Left ventricle myocardium superior (tissue), 1 donor: ENCODE data around the gene MRPS27. TPM values are rescaled to one million over a fixed set of nuclear protein-coding genes. Genes with fewer than 3 reads are reported as not detected.
"Not testable (repeated sequence)": the region's sequence is repeated elsewhere in the genome, so short reads cannot be mapped to it uniquely, and the experiment has no call there.

ENCODE experiments used
- ATAC-seq: fragments of 200-7000 bp; cut with Tn5 transposase; one replicate; pipeline ENCODE4 v1.9.1; 2020; ENCODE audit warnings: mild to moderate bottlenecking, moderate library complexity
- DNase-seq: peaks from one replicate; pipeline ENCODE4 v3.0.0-alpha.2; 2020
- intact Hi-C: fragments of 100-400 bp; cut with micrococcal nuclease; formaldehyde crosslinking; loops from one replicate; pipeline ENCODE4 v1.11.0; 2022
- total RNA-seq: library from RNA; stranded (reverse); fragmentation: NEBNext Ultra II Directional; extraction: Animal tissue kit (Norgen Biotek cat#: 25700); gene quantifications from one replicate; pipeline ENCODE4 v1.2.1, GENCODE V29; 2021
- donor health status: DM: no; HTN: yes; CAD: no; lungs with severe emphysema.

Gene MRPS27
- total RNA-seq, 1 donor from 2014 or later, result 80.1 TPM

DNA sequence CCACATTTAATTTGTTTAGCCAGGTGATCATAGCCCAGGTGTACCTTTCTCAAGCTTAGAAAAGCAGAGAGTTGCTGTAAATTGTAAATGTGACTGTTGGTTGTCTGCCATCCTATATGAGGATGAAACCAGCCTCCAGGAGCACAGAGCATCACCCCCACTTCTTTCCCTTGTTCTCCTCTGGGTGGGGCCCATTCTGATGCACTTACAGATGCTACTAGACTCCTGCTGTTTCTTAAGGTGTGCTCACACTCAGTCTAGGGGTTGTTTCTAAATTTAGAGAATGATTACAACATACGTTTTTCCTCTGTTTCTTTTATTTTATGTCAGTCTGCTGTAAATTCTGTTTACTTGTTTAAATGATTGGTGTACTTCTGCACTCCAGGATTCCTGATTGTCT is 10.7 kb upstream of the MRPS27 start:
- intact Hi-C loops, result no loop called here
- ATAC-seq, result no peak
- DNase-seq, result no peak

DNA sequence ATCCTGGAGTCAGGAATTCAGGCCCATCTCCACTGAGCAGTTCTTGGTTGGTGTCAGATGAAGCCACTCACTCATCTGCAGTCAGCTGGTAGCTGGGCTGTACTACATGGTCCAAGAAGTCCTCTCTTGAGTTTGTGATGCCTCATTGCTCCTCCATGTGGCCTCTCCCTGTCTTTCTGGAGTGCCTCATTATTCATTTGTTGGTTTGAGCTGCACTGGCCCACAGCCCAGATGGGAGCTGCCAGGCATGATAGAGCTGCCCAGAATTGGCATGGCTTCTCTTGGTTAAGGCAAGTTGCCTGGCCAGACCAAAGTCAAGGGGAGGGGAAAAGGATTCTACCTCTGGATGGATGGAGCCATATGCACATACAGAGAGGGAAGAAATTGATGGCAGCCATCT is 8.1 kb upstream of the MRPS27 start:
- DNase-seq, result peak; percentile 79
- ATAC-seq, result peak; percentile 97
- intact Hi-C loops, result no loop called here

DNA sequence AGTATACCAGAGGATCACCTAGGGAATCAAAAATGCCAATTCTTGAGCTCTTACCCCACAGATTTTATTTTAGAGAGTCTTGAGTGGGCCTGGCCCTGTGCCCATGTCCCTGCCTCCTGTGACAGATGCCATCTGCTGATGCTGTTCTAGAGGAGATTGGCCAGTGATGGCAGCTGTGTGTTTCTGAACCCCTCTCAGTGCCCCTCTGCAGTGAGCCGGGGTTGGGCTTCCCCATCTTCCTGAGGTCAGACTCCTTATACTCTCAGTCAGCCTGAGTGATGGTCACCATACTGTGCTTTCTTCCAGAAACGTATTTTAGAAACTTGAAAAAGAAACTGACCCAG is 6.2 kb upstream of the MRPS27 start:
- intact Hi-C loops, result no loop called here
- DNase-seq (no peak), ATAC-seq (no peak)

DNA sequence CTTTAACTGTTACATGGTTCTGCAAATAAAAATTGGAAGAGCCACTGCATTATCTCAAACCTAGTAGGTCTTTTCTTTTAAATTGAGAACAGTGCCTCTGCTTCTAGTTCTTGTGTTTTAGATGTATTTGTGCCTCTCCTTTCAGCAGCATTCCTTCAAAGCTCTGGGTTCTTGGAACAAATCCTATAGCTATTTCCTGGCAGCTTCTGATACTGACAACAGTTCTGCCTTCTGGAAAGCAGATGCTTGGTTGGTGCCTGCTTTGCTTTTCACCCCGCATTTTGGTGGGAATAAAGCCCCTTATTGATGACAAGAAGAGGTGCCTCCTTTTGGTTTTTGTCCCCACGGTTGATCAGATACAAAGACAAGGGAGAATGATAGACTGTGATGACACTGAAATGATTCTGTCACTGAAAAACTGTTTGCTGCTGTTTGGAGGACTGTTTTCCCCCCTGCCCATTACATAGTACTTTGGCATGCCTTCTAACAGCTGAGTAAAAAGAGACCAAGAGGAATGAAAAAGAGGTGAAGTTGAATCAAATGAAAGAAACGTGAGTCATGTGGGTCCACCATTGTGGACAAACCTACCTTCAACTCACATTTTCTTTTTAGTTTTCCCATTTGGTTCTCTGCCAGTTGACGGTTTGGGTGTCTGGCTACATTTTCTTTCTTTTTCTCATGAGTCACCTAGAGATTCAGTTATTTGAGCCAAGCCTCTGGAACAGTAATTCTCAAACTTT is 5.7 kb upstream of the MRPS27 start:
- DNase-seq (no peak), ATAC-seq (no peak)
- intact Hi-C loops, result no loop called here

DNA sequence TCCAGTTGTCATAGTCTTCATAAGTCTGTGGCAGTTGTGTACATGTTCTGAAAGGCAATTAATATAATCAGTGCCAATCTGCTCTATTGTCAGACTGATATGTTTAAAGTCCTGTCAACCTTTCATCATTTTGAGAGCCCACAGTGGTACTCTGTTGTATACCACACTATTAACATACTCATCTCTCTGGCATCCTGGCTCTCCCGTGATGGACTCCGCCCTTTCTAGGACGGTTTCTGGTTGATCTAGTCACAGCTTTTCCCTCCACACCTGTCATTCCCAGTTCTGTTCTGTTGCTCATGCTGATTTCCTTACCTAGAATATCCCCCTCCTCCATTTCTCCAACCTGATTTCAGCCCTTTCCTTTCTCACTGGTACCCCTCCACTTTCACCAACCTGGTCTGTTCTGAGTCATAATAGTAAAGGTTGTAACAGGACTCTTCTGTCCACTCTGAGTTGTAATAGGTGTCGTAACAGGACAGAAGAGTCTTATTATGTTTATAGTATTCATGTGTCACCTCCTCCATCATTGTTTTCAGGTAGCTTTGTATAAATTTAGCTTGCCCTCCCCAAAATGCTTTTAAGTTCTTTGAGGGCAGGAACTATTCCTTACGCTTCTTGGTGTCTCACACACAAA is 4.3 kb upstream of the MRPS27 start:
- DNase-seq, result no peak
- ATAC-seq, result no peak
- intact Hi-C loops, result no loop called here

DNA sequence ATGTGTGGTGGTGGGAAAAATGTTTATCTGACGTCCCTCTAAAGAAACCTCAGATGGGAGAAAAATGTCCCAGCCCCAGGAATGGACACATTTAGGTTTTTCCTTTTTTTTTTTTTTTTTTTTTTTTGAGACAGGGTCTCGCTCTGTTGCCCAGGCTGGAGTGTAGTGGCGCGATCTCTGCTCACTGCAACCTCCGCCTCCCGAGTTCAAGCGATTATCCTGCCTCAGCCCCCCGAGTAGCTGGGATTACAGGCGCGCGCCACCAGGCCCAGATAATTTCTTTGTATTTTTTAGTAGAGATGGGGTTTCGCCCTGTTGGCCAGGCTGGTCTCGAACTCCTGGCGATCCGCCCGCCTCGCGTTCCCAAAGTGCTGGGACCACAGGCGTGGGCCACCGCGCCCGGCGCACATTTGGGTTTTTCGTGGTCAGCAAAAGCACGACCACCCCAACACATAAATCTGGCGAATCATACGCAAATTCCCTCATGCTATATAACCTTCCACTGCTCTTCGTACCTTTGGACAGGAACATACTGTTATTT is 535 bp downstream of the MRPS27 start:
- ATAC-seq, result peak; percentile 1
- DNase-seq, result peak; percentile 51
- intact Hi-C loops, result loop anchor here (10.0 kb wide), 1 partner anchor 545 kb away; no protein-coding TSS in a partner anchor

DNA sequence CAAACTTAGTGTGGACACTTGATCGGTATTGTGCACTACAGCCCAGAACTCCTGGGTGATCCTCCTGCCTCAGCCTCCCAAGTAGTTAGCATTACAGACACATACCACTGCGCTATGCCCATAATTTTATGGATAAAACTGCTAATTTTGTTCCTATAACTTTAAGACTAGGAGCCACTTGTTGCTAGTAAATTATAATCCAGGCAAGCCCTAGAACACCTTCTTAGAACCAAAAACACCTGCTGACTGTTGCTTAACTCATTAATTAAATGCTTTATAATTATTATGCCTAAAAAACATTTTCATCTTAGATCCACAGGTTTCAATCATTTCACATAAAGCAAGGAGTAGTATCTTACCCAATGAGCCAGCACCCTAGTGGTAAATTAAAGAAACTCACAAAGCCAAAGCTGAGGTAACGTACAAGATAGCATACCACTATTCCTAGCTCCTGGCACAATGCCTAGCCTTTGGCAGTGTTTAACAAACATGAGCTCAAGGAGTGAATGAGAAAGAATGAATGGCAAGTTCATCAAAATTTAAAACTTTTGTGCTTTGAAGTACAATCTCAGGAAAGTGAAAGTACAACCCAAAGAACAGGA is 5.4 kb downstream of the MRPS27 start:
- intact Hi-C loops, result loop anchor here (10.0 kb wide), 1 partner anchor 540 kb away; no protein-coding TSS in a partner anchor
- ATAC-seq (peak; percentile 82), DNase-seq (no peak)

DNA sequence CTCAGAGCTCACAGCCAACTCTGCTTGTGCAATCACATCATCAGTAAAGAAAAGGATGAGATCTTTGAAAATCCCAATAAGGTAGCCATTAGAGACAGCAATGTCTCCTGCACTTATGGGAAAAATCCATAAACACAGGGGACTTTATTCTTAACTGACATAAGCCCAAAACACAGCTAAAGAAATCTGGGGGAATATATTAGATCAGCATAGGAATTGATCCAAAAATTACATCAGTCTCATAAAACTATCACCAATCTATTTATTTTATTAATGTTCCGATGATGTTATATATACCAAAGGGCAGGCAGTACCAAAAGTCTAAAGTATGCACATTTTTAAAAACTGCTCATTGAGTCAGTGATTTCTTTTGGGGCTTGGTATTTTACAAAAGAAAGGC is 6.9 kb downstream of the MRPS27 start:
- DNase-seq, result no peak
- intact Hi-C loops, result loop anchor here (10.0 kb wide), 1 partner anchor 538 kb away; no protein-coding TSS in a partner anchor
- ATAC-seq, result no peak

DNA sequence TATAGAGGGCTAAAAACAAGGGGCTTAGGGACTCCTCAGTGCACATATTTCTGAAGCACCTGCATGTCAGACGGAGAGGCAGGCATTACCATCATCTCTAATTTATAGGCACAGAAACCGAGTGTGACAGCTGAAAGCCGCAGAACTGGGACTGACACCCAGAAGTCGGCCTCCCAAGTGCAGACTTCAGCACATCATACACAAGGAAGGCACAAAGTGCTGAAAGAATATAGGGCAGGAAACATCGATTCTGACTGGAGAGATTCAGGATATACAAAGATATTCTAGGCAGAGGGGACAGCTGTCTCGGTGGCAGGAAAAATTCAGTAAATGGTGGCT is 11.2 kb downstream of the MRPS27 start:
- intact Hi-C loops, result loop anchor here (10.0 kb wide), 1 partner anchor 174 kb away; no protein-coding TSS in a partner anchor
- no peak for ATAC-seq
- DNase-seq, result no peak

DNA sequence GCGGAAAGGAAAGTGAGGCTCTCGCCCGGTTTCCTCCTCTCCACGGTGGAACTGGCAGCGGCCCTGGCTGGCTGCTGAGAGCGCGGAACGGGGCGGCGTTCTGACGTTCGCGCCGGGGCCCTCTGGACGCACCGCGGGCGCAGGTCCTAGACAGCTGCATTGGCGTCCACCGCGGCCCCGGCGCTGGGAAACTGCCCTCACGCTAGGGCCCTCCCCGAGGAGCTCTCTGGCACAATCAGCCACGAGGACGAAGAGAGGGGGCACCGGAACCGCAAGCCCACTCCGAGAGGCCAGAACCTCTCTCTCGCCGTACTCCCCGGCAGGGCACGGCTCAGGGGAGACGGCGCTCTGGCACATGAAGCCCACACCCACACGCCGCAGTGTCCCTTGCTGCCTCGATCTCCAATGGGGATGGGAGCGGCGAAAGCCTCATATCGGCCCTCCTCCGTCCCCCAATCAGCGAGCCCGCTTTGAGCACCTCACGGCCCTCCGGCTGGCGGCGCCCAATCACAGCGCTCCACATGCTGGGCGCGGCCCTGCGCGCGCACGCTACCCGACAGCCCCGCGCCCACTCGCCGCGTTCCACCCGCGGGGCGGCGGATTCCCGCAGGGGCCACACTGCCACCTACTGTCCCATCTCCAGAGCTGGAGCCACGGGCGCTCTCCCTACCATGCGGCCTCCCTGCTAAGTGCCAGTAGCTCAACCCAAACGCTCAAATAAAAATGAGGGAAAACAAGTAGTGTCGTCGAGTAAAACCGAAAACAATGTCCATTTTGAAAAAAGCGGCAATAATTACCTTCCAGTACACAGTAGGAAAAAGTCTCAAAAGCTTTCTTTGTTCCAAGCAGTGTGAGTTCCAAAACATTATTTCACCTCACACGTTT is 11.8 kb downstream of the MRPS27 start:
- peak; percentile 99 for ATAC-seq
- intact Hi-C loops, result loop anchor here (10.0 kb wide), 1 partner anchor 173 kb away; no protein-coding TSS in a partner anchor
- DNase-seq, result peak; percentile 99

DNA sequence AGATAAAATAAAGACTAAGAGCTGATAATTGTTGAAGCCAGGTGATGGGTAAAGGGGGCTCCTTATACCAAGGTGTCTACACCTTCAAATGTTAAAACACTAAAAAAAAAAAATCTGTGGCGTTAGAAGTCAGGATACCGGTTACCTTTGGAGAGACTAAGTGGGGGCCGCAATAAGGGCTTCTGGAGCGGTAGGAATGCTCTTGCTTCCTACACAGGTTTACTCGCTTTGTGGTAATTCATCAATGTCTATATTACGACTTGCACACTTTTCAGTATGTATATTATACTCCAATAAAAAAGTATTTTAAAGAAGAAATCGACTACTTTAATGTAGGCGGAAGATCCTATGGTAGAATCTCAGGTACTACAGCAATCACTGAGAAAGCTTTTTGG is 12.5 kb downstream of the MRPS27 start:
- ATAC-seq, result no peak
- DNase-seq, result no peak
- intact Hi-C loops, result loop anchor here (10.0 kb wide), 1 partner anchor 173 kb away; no protein-coding TSS in a partner anchor

DNA sequence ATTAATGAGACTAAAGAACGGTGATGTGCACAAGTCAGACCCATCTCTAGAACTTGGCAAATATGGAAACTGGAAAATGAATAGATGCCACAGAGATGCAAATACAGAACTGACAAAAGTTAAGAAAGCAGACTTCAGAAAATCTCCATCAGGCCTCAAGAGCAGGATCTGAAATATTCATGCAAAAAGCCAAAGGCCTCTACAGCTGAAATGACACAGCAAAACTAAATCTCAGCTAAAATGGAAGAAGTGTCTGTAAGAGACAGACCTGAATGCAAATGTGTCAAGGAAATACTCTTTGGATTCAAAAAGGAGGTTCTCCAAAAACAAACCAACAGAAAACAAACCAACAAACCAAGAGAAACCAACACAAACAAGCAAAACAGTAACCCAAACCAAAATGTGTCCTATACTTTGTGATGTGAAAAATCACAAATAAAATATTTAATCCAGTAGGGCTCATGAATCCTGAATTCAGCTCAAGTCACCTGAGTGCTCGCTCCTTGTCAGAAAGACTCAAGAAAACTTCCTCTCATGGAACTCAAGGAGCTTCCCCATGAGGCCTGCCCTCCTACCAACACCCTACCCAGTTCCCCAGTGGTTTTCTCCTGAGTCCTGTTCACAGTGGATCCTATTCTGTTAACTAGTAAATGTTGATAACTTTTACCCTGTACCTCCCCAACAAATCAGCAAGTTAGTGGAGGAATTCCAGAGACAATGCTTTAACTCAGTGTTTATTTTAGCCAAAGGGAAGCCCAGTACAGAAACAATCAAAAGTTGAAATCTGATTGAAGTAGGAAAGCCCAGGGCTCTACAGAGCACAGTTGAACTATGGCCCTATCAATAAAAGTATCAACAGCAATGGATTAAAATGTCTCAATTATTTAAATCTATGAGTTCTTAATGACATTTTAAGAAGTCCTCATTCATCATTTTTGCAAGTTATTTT is 14.6 kb downstream of the MRPS27 start:
- DNase-seq, result no peak
- ATAC-seq, result no peak
- intact Hi-C loops, result loop anchor here (10.0 kb wide), 1 partner anchor 171 kb away; no protein-coding TSS in a partner anchor

DNA sequence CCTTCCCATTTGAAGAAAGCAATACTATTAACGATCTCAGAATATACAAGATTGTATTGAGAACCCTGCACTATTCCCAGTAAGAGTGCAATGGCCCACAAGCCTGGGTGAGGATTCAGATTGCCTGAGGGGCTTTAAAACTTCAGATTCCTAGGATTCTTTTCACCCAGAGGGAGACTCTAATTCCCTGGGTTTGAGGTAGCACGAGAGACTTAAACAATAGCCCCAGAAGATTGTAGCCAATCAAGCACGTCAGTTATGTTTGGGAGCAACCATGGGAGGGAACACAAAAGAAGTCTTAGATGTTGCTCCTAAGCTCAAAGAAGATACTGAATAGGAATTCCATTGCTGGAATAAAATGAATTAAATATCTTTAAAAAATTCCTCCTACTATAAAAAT is 17.9 kb downstream of the MRPS27 start:
- intact Hi-C loops, result loop anchor here (10.0 kb wide), 1 partner anchor 167 kb away; no protein-coding TSS in a partner anchor
- ATAC-seq (no peak), DNase-seq (no peak)

DNA sequence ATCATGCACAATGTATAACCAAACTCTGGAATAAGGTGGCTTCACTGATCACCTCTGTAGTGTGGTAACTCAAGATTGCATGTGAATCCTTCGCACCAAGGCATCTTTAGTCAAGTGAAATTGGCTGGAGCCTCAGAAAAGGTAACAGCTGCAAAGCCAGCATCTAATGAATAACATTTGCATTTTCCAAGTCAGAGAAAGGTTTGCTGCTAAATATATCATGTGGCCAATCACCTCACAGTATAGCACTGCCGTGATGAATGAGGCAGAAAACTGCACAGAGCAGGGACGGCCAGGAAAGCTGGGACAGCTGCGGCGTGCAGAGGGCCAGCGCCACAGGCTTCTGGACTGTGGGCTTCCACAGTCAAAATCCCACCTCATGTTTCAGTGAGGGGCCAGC is 18.5 kb downstream of the MRPS27 start:
- ATAC-seq (no peak), DNase-seq (no peak)
- intact Hi-C loops, result loop anchor here (10.0 kb wide), 1 partner anchor 167 kb away; no protein-coding TSS in a partner anchor

DNA sequence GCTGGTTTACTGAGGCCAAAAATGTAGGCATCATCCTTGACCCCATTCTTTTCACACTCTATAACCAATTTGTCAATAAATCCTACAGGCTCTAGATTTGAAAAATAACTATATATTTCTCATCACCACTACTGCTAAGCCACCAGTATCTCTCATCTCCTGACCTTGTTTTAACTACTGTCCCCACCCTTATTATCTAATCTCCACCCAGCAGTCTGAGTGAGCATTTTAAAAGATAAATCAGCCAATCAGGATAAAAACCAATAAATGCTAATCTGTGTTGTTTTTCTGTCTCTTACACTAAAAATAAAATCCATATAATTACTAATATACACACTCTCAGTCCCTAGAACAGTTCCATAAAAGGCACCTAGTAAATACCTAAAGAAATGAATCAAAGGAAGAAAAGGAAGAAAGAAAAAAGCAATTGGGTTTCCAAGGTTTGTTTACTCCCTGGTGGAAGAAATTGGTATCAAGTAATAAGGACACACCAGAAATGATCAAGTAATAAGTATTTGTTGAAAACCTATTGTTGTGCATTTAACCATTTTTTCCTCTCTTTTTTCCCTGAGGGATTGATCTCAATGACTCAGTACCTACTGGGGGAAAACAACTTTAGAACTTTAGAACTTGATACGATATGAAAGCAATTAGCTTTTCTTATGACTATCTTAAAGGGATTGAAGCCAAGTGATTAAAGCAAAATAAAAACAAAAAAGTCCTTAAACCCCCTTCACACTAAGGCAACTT is 19.3 kb downstream of the MRPS27 start:
- ATAC-seq (no peak), DNase-seq (no peak)
- intact Hi-C loops, result loop anchor here (10.0 kb wide), 1 partner anchor 166 kb away; no protein-coding TSS in a partner anchor

DNA sequence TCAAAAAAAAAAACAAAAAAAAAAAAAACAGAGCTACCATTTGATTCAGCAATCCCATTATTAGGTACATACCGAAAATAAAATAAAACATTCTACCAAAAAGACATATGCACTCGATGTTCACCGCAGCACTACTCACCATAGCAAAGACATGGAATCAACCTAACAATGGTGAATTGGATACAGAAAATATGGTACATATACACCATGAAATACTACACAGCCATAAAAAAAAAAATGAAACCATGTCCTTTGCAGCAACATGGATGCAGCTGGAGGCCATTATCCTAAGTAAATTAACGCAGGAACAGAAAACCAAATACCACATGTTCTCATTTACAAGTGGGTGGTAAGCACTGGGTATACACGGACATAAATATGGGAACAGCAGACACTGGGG is 21.3 kb downstream of the MRPS27 start:
- ATAC-seq (no peak), DNase-seq (no peak)
- intact Hi-C loops, result no loop called here

DNA sequence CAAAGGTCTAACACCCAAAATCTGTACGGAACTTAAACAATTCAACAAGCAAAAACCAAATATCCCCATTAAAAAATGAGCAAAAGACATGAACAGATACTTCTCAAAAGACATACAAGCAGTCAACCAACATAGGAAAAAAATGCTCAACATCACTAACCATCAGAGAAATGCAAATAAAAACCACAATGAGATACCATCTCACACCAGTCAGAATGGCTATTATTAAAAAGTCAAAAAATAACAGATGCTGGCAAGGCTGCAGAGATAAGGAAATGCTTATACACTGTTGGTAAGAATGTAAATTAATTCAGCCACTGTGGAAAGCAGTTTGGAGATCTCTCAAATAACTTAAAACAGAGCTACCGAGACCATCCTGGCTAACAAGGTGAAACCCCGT is 21.9 kb downstream of the MRPS27 start:
- ATAC-seq, DNase-seq, intact Hi-C loops: not testable (repeated sequence)
